B cell (primary cell): ENCODE measurements around the gene CNTNAP2. TPM values are rescaled to one million over a fixed set of nuclear protein-coding genes. Genes with fewer than 3 reads are reported as not detected.

Experiments used
- ATAC-seq: fragments of 200-7000 bp; cut with Tn5 transposase; one replicate; pipeline ENCODE4 v1.10.0; 2021; ENCODE audit warnings: low read depth, mild to moderate bottlenecking, moderate number of reproducible peaks, moderate library complexity
- CTCF ChIA-PET: fragments of 350-600 bp; sonication (Branson Sonifier 250); formaldehyde crosslinking; loops from one replicate; lab custom pipeline; 2021; ENCODE audit warnings: antibody characterized with exemption, inconsistent platforms; lab: Charles Lee
- POLR2A ChIA-PET: fragments of 350-600 bp; sonication (Branson Sonifier 250); formaldehyde crosslinking; loops from one replicate; lab custom pipeline; 2021; ENCODE audit warnings: antibody characterized with exemption; lab: Charles Lee
- DNase-seq: peaks from one replicate; pipeline ENCODE4 v3.0.0; 2013
- H2AFZ ChIP-seq: 2 replicates; pipeline ENCODE4 v1.6.1; 2012; ENCODE audit warnings: mild to moderate bottlenecking, low read depth, low read length; ENCODE audit not compliant: insufficient read depth, poor library complexity, severe bottlenecking
- H3K27ac ChIP-seq, 2 donors: 1 replicate in 1 of 2; 2 replicates in 1 of 2; pipeline ENCODE4 v1.5.1; 2012 to 2013; ENCODE audit warnings: low read length in 2 of 2, mild to moderate bottlenecking in 2 of 2, moderate library complexity in 1 of 2
- H3K27me3 ChIP-seq, 4 experiments: fragments of 200-600 bp in 1 of 4; sonication (generic) in 1 of 4; replicated peaks in 1 of 4; 1 replicate in 2 of 4; 2 replicates in 2 of 4; pipeline versions ENCODE4 v1.6.1 to v1.7.0; 2013 to 2016; ENCODE audit warnings: low read length in 3 of 4, mild to moderate bottlenecking in 2 of 4, mixed read lengths in 1 of 4, moderate library complexity in 1 of 4; ENCODE audit not compliant: insufficient read depth in 4 of 4, control insufficient read depth in 3 of 4; ENCODE audit errors: control extremely low read depth in 1 of 4
- H3K36me3 ChIP-seq, 2 experiments: replicated peaks in 1 of 2; 1 replicate in 1 of 2; 2 replicates in 1 of 2; pipeline versions ENCODE4 v1.6.1 to v1.7.1; 2013; ENCODE audit warnings: low read length in 1 of 2; ENCODE audit not compliant: insufficient read depth in 2 of 2, control insufficient read depth in 1 of 2; ENCODE audit errors: control extremely low read depth in 1 of 2, extremely low read depth in 1 of 2
- H3K4me1 ChIP-seq, 2 donors: fragments of 200-600 bp in 1 of 2; sonication (generic) in 1 of 2; 1 replicate in 1 of 2; 2 replicates in 1 of 2; pipeline versions ENCODE4 v1.5.1 to v1.6.1; 2013 to 2017; ENCODE audit warnings: low read length in 2 of 2; ENCODE audit not compliant: control insufficient read depth in 2 of 2, insufficient read depth in 2 of 2
- H3K4me2 ChIP-seq: replicated peaks from 2 replicates; pipeline ENCODE3; 2012; ENCODE audit warnings: mild to moderate bottlenecking, low read depth, low read length; ENCODE audit not compliant: poor library complexity, severe bottlenecking
- H3K4me3 ChIP-seq, 5 experiments: fragments of 200-600 bp in 1 of 5; sonication (generic) in 1 of 5; 1 replicate in 3 of 5; 2 replicates in 2 of 5; pipeline versions ENCODE4 v1.5.1 to v1.7.0; 2011 to 2016; ENCODE audit warnings: low read length in 4 of 5, mild to moderate bottlenecking in 4 of 5, low read depth in 2 of 5, control low read depth in 1 of 5, moderate library complexity in 1 of 5; ENCODE audit not compliant: insufficient read depth in 1 of 5; ENCODE audit errors: control extremely low read depth in 1 of 5, extremely low read depth in 1 of 5
- H3K79me2 ChIP-seq: fragments of 200-600 bp; sonication (generic); one replicate; pipeline ENCODE4 v1.6.0; 2016; ENCODE audit warnings: low read length; ENCODE audit not compliant: control insufficient read depth, insufficient read depth
- H3K9ac ChIP-seq: fragments of 200-600 bp; sonication (generic); 2 replicates; pipeline ENCODE4 v1.6.1; 2017; ENCODE audit warnings: mild to moderate bottlenecking, low read length, moderate library complexity
- H3K9me3 ChIP-seq, 3 donors: one replicate each; pipeline versions ENCODE4 v1.6.1 to v1.7.1; 2013; ENCODE audit warnings: low read length in 2 of 3; ENCODE audit not compliant: control insufficient read depth in 2 of 3, insufficient read depth in 1 of 3; ENCODE audit errors: control extremely low read depth in 1 of 3
- H4K20me1 ChIP-seq: 2 replicates; pipeline ENCODE4 v1.6.0; 2012; ENCODE audit warnings: mild to moderate bottlenecking, low read length; ENCODE audit not compliant: insufficient read depth, control insufficient read depth, poor library complexity, severe bottlenecking
- H3K27ac Mint-ChIP-seq: one replicate; pipeline ENCODE4 v1.8.0; 2021; ENCODE audit warnings: mixed read lengths
- H3K27me3 Mint-ChIP-seq: one replicate; pipeline ENCODE4 v1.8.0; 2021; ENCODE audit warnings: mixed read lengths
- H3K4me1 Mint-ChIP-seq: one replicate; pipeline ENCODE4 v1.8.0; 2021; ENCODE audit warnings: mixed read lengths
- H3K4me3 Mint-ChIP-seq: one replicate; pipeline ENCODE4 v1.8.0; 2021; ENCODE audit warnings: mixed read lengths
- H3K9me3 Mint-ChIP-seq: one replicate; pipeline ENCODE4 v1.8.0; 2022; ENCODE audit warnings: mixed read lengths; ENCODE audit not compliant: insufficient read depth
- CTCF ChIP-seq: fragments of 200-600 bp; IDR thresholded peaks from one replicate; pipeline ENCODE4 v1.8.0; 2022; ENCODE audit warnings: antibody characterized with exemption, mild to moderate bottlenecking
- EZH2 ChIP-seq: IDR thresholded peaks from 2 replicates; pipeline ENCODE4 v1.6.1; 2012; ENCODE audit warnings: borderline replicate concordance, low read depth, mild to moderate bottlenecking, moderate library complexity, low read length; ENCODE audit not compliant: insufficient read depth, poor library complexity, severe bottlenecking
- WGBS: methylation state at CpG from one replicate; pipeline ENCODE4 v1.1.5; 2013; ENCODE audit warnings: missing lambda C conversion rate; ENCODE audit not compliant: insufficient coverage; 5-methylcytosine and 5-hydroxymethylcytosine counted together
- intact Hi-C: fragments of 100-400 bp; cut with micrococcal nuclease; formaldehyde crosslinking; loops from one replicate; pipeline ENCODE4 v1.10.0; 2022
- polyA plus RNA-seq: library from polyadenylated mRNA; depleted of rRNA; stranded (reverse); fragments of >200 nt; gene quantifications from 2 replicates; pipeline ENCODE4 v1.2.3, GENCODE V29; 2012
- total RNA-seq, 2 donors: library from RNA; stranded (reverse); fragments of 120-200 nt in 1 of 2; gene quantifications; 1 replicate in 1 of 2; 2 replicates in 1 of 2; pipeline versions ENCODE4 v1.2.3 to v1.2.4, GENCODE V29; 2013 to 2022

Gene CNTNAP2
- total and polyA plus RNA-seq, 2 donors (not counting 1 experiment from before 2014, with no cell fraction given) = 7.4 to 16.6 TPM

GRCh38 chr7:147547252-147547897 lies 1430.8 kb downstream of the CNTNAP2 start:
- Histone ChIP-seq H3K27me3 (no peaks in the 10 kb centered on the region), H4K20me1 (no peaks in the 10 kb centered on the region), H3K9me3 (peaks cover 0 to 3% (median 0%) of the 10 kb centered on the region in 3 donors), H3K79me2 (no peaks in the 10 kb centered on the region), H3K36me3 (no peaks in the 10 kb centered on the region), H3K4me3 (no peak overlapping the region), H3K9ac (no peak overlapping the region), H3K4me2 (no peak overlapping the region), H3K27ac (no peak overlapping the region), H3K4me1 (no peaks in the 10 kb centered on the region), H2AFZ (no peak overlapping the region)
- Mint-ChIP-seq H3K4me1 (no peaks in the 10 kb centered on the region), H3K9me3 (peaks cover 5% of the 10 kb centered on the region), H3K27me3 (no peaks in the 10 kb centered on the region), H3K27ac (no peak overlapping the region), H3K4me3 (no peak overlapping the region)
- intact Hi-C loops = no loop called here
- no peak for ATAC-seq
- no peak for TF ChIP-seq CTCF
- TF ChIP-seq EZH2 = no peak
- WGBS = 100% methylated on average over 3 of the region's 6 CpGs
- POLR2A ChIA-PET = no interaction called here
- CTCF ChIA-PET = no interaction called here
- DNase-seq = no peak

GRCh38 chr7:147556317-147556716 lies 1439.7 kb downstream of the CNTNAP2 start:
- DNase-seq (no peak), ATAC-seq (no peak)
- no peaks in the 10 kb centered on the region for H3K27me3 ChIP-seq
- POLR2A ChIA-PET = no interaction called here
- no peak overlapping the region for H3K4me2 ChIP-seq
- H3K36me3 ChIP-seq = no peaks in the 10 kb centered on the region
- Mint-ChIP-seq H3K4me3 (no peak overlapping the region), H3K4me1 (no peaks in the 10 kb centered on the region), H3K27me3 (no peaks in the 10 kb centered on the region), H3K27ac (no peak overlapping the region), H3K9me3 (no peaks in the 10 kb centered on the region)
- intact Hi-C loops = no loop called here
- TF ChIP-seq CTCF (no peak), EZH2 (no peak)
- H3K27ac ChIP-seq = no peak overlapping the region
- no peak overlapping the region for H3K9ac ChIP-seq
- no peak overlapping the region for H3K4me3 ChIP-seq
- CTCF ChIA-PET = no interaction called here
- H3K9me3 ChIP-seq = peaks cover 0 to 4% (median 0%) of the 10 kb centered on the region in 3 donors
- no peak overlapping the region for H2AFZ ChIP-seq
- H3K79me2 ChIP-seq = no peaks in the 10 kb centered on the region
- H3K4me1 ChIP-seq = no peaks in the 10 kb centered on the region
- H4K20me1 ChIP-seq = no peaks in the 10 kb centered on the region
